Measurements from ENCODE around the gene CRTC1. TPM values are rescaled to one million over a fixed set of nuclear protein-coding genes. Genes with fewer than 3 reads are reported as not detected.

Gene CRTC1
- total RNA-seq, 1 experiment from 2014 or later = 19.0 TPM

GRCh38 chr19:18789883-18790565 is 106.5 kb downstream of the CRTC1 start:
- no peak overlapping the region for H2BK15ac ChIP-seq (ENCODE audit: low read depth, low read length)
- H2BK20ac ChIP-seq (ENCODE audit: low read depth, low read length, poor library complexity, severe bottlenecking) = no peak overlapping the region
- no peak overlapping the region for H4K8ac ChIP-seq (replicated peaks; ENCODE audit: insufficient read length, low read depth, low read length)
- no peak overlapping the region for H2BK120ac ChIP-seq (ENCODE audit: low read depth, low read length, poor library complexity, severe bottlenecking)
- no peaks in the 10 kb centered on the region for H3K4me1 ChIP-seq (ENCODE audit: insufficient read depth, low read length)
- no peak overlapping the region; the same call in 1 of the 2 replicates for H3K14ac ChIP-seq (ENCODE audit: insufficient read depth, low read length)
- H3K27me3 Mint-ChIP-seq (ENCODE audit: low read depth) = peaks cover 100% of the 10 kb centered on the region
- peak overlapping the region; percentile 80 for H3K4me2 ChIP-seq (ENCODE audit: insufficient read depth, insufficient read length, low read length)
- no peaks in the 10 kb centered on the region for H4K20me1 ChIP-seq (ENCODE audit: control insufficient read depth, insufficient read depth, insufficient read length)
- H2BK5ac ChIP-seq (ENCODE audit: insufficient read length, low read length) = no peak overlapping the region
- H3K23me2 ChIP-seq (ENCODE audit: insufficient read length, low read depth, low read length, poor library complexity, severe bottlenecking) = peaks cover 20% of the 10 kb centered on the region
- H3K23ac ChIP-seq (ENCODE audit: insufficient read length, low read depth, low read length) = no peak overlapping the region
- no CpG with 5 or more reads among the region's 65 CpGs for WGBS (ENCODE audit: extremely low coverage, insufficient read length, low lambda C conversion rate)
- peak overlapping the region; percentile 54 to 85 for H3K4me3 Mint-ChIP-seq
- H3K4me1 Mint-ChIP-seq = peaks cover 19 to 37% of the 10 kb centered on the region in 2 experiments
- no peak for TF ChIP-seq CTCF (conservative IDR thresholded peaks at IDR 0.05)
- no peak overlapping the region for H3K4ac ChIP-seq (ENCODE audit: low read depth, low read length)
- no peaks in the 10 kb centered on the region for H3K9me3 ChIP-seq (ENCODE audit: control insufficient read depth, low read depth, low read length)
- H3K79me1 ChIP-seq (ENCODE audit: insufficient read depth, low read depth, low read length, poor library complexity, severe bottlenecking) = no peaks in the 10 kb centered on the region
- H2AK5ac ChIP-seq (ENCODE audit: insufficient read length, low read length) = no peak overlapping the region
- H3K18ac ChIP-seq (ENCODE audit: insufficient read length, low read depth, low read length) = no peak overlapping the region
- H4K91ac ChIP-seq (ENCODE audit: insufficient read length, low read depth, low read length) = no peak overlapping the region
- H3K56ac ChIP-seq (ENCODE audit: insufficient read length, low read depth, low read length) = no peak overlapping the region
- H2AFZ ChIP-seq (ENCODE audit: low read length) = no peak overlapping the region
- DNase-seq = peak; percentile 81
- peaks cover 87% of the 10 kb centered on the region for H3K27me3 ChIP-seq (ENCODE audit: insufficient read depth, low read length)
- H3K9me3 Mint-ChIP-seq = peaks cover 0 to 14% of the 10 kb centered on the region in 2 experiments; a peak in 4 of 5 replicates
- no peak overlapping the region for H3K9ac ChIP-seq (ENCODE audit: extremely low read depth, insufficient read length, low read length)
- no peak overlapping the region for H3K27ac Mint-ChIP-seq
- H3K27ac ChIP-seq (ENCODE audit: insufficient read length, low read depth, low read length) = no peak overlapping the region
- H3T11ph ChIP-seq (ENCODE audit: low read length) = no peak overlapping the region
- H2BK12ac ChIP-seq (ENCODE audit: insufficient read length, low read depth, low read length) = no peak overlapping the region
- H3K79me2 ChIP-seq (ENCODE audit: insufficient read depth, low read length) = no peaks in the 10 kb centered on the region
- no peaks in the 10 kb centered on the region; a peak in 2 of 7 replicates for H3K36me3 Mint-ChIP-seq (ENCODE audit: insufficient read depth in 1 of 3, low read depth in 3 of 3)
- no peak overlapping the region for H4K5ac ChIP-seq (ENCODE audit: insufficient read length, low read depth, low read length)

Measured in H9 (cell line).